ENCODE data around the gene HBZ. TPM values are rescaled to one million over a fixed set of nuclear protein-coding genes. Genes with fewer than 3 reads are reported as not detected.

Gene HBZ
- total and polyA plus RNA-seq, 9 of the 15 experiments (the other 6 are each of a cell fraction or from before 2014, with no cell fraction given), result 58.0 to 610 (median 113) TPM

DNA sequence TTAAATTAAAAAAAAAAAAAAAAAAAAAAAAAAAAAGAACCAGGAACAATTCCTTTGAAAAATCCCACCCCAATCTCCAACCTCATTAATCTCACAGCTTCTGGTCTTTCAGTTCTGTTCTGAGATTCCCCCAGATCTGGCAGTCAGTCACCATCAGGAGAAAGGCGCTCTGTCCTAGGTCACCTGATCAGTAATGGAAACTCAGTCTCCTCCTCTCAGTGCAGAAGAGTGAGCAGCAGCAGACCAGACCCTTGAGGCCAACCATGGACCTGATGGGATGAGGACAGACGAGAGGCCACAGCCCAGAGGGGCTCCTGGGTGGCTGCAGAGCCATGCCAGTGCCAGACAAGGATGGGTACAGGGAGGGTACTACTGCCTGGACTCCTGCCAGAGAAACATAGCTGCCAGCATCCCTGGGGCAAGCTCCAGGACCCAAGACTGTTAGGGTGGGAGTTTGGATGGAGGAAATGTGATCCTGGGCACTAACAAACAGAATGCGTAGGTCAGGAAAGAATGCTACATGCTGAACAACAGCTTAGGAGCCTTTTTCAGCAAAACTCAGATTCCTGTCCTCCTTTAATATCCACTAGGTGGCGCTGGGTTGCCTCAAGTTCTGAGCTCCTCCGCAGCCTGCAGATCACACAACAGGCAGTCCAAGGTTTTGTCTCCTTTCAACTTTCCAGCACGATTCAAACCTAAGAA, 45.7 kb upstream of the HBZ start (continued):
- TF ChIP-seq HINFP (tag; conservative IDR thresholded peaks at IDR 0.05; ENCODE audit: low read depth) (no peak), POLR3G (IDR thresholded peaks at IDR 0.05; ENCODE audit: extremely low read depth, insufficient read length, insufficient replicate concordance) (no peak), CBFB (CRISPR knock-in tag; IDR thresholded peaks at IDR 0.05) (no peak), NR2F6 (CRISPR knock-in tag; IDR thresholded peaks at IDR 0.05) (no peak), SREBF2 (CRISPR knock-in tag; IDR thresholded peaks at IDR 0.05) (no peak), HMG20A (CRISPR knock-in tag; conservative IDR thresholded peaks at IDR 0.05) (no peak), CBX8 (IDR thresholded peaks at IDR 0.05; ENCODE audit: borderline replicate concordance, extremely low read depth, low read depth, low read length, poor library complexity, severe bottlenecking) (no peak), HNRNPH1 (optimal IDR thresholded peaks at IDR 0.05; ENCODE audit: low read depth, low read length) (no peak), TEAD1 (CRISPR knock-in tag; IDR thresholded peaks at IDR 0.05) (peak in 1 of 2 experiments; percentile 78; a peak in 1 of 4 replicates), PTTG1 (tag; IDR thresholded peaks at IDR 0.05; ENCODE audit: low read depth) (no peak), RB1 (IDR thresholded peaks at IDR 0.05; ENCODE audit: low read depth) (peak; percentile 17; the same call in 1 of the 2 replicates), DDX20 (tag; IDR thresholded peaks at IDR 0.05; ENCODE audit: low read depth) (no peak), ZNF197 (CRISPR knock-in tag; IDR thresholded peaks at IDR 0.05; ENCODE audit: low read depth) (no peak), TGIF2 (CRISPR knock-in tag; IDR thresholded peaks at IDR 0.05) (no peak), RFX1 (IDR thresholded peaks at IDR 0.05) (no peak), ZNF696 (CRISPR knock-in tag; conservative IDR thresholded peaks at IDR 0.05) (no peak), E2F3 (CRISPR knock-in tag; IDR thresholded peaks at IDR 0.05) (no peak), ELF1 (tag; IDR thresholded peaks at IDR 0.05) (no peak), ESRRB (CRISPR knock-in tag; IDR thresholded peaks at IDR 0.05; ENCODE audit: borderline replicate concordance) (no peak)
- TF ChIP-seq, protein P1, sequence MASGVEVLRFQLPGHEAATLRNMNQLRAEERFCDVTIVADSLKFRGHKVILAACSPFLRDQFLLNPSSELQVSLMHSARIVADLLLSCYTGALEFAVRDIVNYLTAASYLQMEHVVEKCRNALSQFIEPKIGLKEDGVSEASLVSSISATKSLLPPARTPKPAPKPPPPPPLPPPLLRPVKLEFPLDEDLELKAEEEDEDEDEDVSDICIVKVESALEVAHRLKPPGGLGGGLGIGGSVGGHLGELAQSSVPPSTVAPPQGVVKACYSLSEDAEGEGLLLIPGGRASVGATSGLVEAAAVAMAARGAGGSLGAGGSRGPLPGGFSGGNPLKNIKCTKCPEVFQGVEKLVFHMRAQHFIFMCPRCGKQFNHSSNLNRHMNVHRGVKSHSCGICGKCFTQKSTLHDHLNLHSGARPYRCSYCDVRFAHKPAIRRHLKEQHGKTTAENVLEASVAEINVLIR (CRISPR knock-in tag; IDR thresholded peaks at IDR 0.05), result no peak
- TF ChIP-seq, protein P2, sequence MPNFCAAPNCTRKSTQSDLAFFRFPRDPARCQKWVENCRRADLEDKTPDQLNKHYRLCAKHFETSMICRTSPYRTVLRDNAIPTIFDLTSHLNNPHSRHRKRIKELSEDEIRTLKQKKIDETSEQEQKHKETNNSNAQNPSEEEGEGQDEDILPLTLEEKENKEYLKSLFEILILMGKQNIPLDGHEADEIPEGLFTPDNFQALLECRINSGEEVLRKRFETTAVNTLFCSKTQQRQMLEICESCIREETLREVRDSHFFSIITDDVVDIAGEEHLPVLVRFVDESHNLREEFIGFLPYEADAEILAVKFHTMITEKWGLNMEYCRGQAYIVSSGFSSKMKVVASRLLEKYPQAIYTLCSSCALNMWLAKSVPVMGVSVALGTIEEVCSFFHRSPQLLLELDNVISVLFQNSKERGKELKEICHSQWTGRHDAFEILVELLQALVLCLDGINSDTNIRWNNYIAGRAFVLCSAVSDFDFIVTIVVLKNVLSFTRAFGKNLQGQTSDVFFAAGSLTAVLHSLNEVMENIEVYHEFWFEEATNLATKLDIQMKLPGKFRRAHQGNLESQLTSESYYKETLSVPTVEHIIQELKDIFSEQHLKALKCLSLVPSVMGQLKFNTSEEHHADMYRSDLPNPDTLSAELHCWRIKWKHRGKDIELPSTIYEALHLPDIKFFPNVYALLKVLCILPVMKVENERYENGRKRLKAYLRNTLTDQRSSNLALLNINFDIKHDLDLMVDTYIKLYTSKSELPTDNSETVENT (CRISPR knock-in tag; IDR thresholded peaks at IDR 0.05), result 0 out of 2 replicates have a peak, but pooled peaks have one; percentile 19
- TF ChIP-seq, protein P3, sequence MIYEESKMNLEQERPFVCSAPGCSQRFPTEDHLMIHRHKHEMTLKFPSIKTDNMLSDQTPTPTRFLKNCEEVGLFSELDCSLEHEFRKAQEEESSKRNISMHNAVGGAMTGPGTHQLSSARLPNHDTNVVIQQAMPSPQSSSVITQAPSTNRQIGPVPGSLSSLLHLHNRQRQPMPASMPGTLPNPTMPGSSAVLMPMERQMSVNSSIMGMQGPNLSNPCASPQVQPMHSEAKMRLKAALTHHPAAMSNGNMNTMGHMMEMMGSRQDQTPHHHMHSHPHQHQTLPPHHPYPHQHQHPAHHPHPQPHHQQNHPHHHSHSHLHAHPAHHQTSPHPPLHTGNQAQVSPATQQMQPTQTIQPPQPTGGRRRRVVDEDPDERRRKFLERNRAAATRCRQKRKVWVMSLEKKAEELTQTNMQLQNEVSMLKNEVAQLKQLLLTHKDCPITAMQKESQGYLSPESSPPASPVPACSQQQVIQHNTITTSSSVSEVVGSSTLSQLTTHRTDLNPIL (CRISPR knock-in tag; IDR thresholded peaks at IDR 0.05), result 0 out of 2 replicates have a peak, but pooled peaks have one; percentile 13
